Heart left ventricle (tissue), 13 donors: ENCODE measurements around the gene CLSTN2.

Experiments used
- CTCF ChIP-seq, 12 donors: fragments of 200-600 bp; sonication (generic) in 4 of 12; IDR thresholded peaks; one replicate each; pipeline versions ENCODE4 v1.5.0 to v1.8.0; 2018 to 2022; ENCODE audit warnings: antibody characterized with exemption in 12 of 12, mild to moderate bottlenecking in 5 of 12
- POLR2A ChIP-seq, 2 donors: fragments of 450-650 bp; IDR thresholded peaks; one replicate each; pipeline ENCODE4 v1.6.1; 2017; ENCODE audit warnings: antibody characterized with exemption in 2 of 2, mild to moderate bottlenecking in 2 of 2, moderate library complexity in 2 of 2
- donor health status: ischemic (EF 13 %, LVEDD 7.1; RV severe dilation, severe dysfunction).
- donor health status: DM: no; HTN: yes; CAD: no.
- donor health status: DM: no; HTN: no; CAD: no.
- donor health status: ischemic (EF 25% LVEDD 6.9; RV normal size, moderate dysfunction).
- donor health status: ischemic (EF 25% LVEDD 5.7; RV mildly dilated, moderate dysfunction).
- donor health status: ischemic (EF 35%, LVEDD 5.7; RV mildly dilated, moderate dysfunction).
- donor health status: nonischemic (EF 11% LVEDD 7.7; RV severe dilation, severe dysfunction).
- donor health status: DM: yes; HTN: yes; CAD: no.
- donor health status: PGD.
- donor health status: ischemic (EF 29% LVEDD 5.4; RV normal size, mild dysfunction).
- donor health status: nonischemic (EF 23%, LVEDD 6.1; RV moderate dilation, normal function).

GRCh38 chr3:140420621-140421357 is 485.8 kb downstream of the CLSTN2 start:
- TF ChIP-seq CTCF (IDR thresholded peaks at IDR 0.05) (peak in 3 of 12 donors; percentile 10 to 16 (median 13)), POLR2A (IDR thresholded peaks at IDR 0.05) (no peak)
